ENCODE measurements around the gene CSAD. TPM values are rescaled to one million over a fixed set of nuclear protein-coding genes. Genes with fewer than 3 reads are reported as not detected.

Gene CSAD
- total and polyA plus RNA-seq, 2 donors (not counting 3 experiments of a cell fraction or from before 2014, with no cell fraction given) = 21.1 to 24.4 TPM

- dilution Hi-C loops (cut with MboI; ENCODE audit: extremely low pct_ligation_motif_present, low sequenced_read_pairs) = no loop called here
- no peak for TF ChIP-seq JUN (IDR thresholded peaks at IDR 0.05; ENCODE audit: borderline replicate concordance, insufficient read depth, insufficient read length, low read depth)
- TF ChIP-seq CTCF (IDR thresholded peaks at IDR 0.05; ENCODE audit: extremely low read depth in 1 of 2, insufficient read depth in 1 of 2, low read depth in 1 of 2, low read length in 2 of 2) = no peak
- no peak for TF ChIP-seq MYC (IDR thresholded peaks at IDR 0.05; ENCODE audit: low read depth, low read length)
- TF ChIP-seq MAX (IDR thresholded peaks at IDR 0.05; ENCODE audit: insufficient read depth, insufficient read length) = no peak
- no peak for TF ChIP-seq FOS (IDR thresholded peaks at IDR 0.05; ENCODE audit: borderline replicate concordance, insufficient read depth, low read length)
- no peak for TF ChIP-seq POLR2A (IDR thresholded peaks at IDR 0.05; ENCODE audit: low read depth, low read length)
- TF ChIP-seq EZH2 (IDR thresholded peaks at IDR 0.05; ENCODE audit: borderline replicate concordance, low read depth, low read length, severe bottlenecking) = no peak
- TF ChIP-seq POLR2AphosphoS5 (IDR thresholded peaks at IDR 0.05; ENCODE audit: insufficient read depth, low read depth, low read length) = no peak
- no peak for TF ChIP-seq GATA2 (IDR thresholded peaks at IDR 0.05; ENCODE audit: insufficient read depth, insufficient read length, low read depth, low read length)
Measured at GRCh38 chr12:53120685-53121525, 59.8 kb downstream of the CSAD start.

More at GRCh38 chr12:53120685-53121525, 59.8 kb downstream of the CSAD start:
- BruUV-seq (replicated peaks) = no TSS peak
- intact Hi-C loops (cut with micrococcal nuclease) = no loop called here
- Histone ChIP-seq H3K9ac (replicated peaks; ENCODE audit: extremely low read depth, insufficient read depth, low read length) (no peak overlapping the region), H3K9me1 (replicated peaks; ENCODE audit: control insufficient read depth, extremely low read depth, insufficient read depth, low read length) (no peaks in the 10 kb centered on the region), H3K27me3 (ENCODE audit: control insufficient read depth in 2 of 2, insufficient read depth in 2 of 2, low read length in 2 of 2) (no peaks in the 10 kb centered on the region), H3K4me3 (replicated peaks in 1 of 3; ENCODE audit: insufficient read depth in 1 of 3, low read depth in 1 of 3, low read length in 3 of 3) (no peak overlapping the region), H2AFZ (ENCODE audit: low read depth, low read length) (no peak overlapping the region), H3K27ac (ENCODE audit: insufficient read depth, low read depth, low read length) (no peak overlapping the region), H3K9me3 (replicated peaks; ENCODE audit: control insufficient read depth, insufficient read depth, low read length) (no peaks in the 10 kb centered on the region), H3K36me3 (ENCODE audit: control insufficient read depth in 2 of 2, extremely low read depth in 1 of 2, insufficient read depth in 2 of 2, low read length in 2 of 2) (no peaks in the 10 kb centered on the region), H3K4me2 (ENCODE audit: insufficient read depth, low read length) (no peak overlapping the region), H3K4me1 (ENCODE audit: control insufficient read depth, extremely low read depth, insufficient read depth, low read length) (no peaks in the 10 kb centered on the region), H4K20me1 (replicated peaks; ENCODE audit: control insufficient read depth, extremely low read depth, insufficient read depth, low read length) (no peaks in the 10 kb centered on the region), H3K79me2 (ENCODE audit: control insufficient read depth, insufficient read depth, low read length) (no peaks in the 10 kb centered on the region)
- ChIA-PET CTCF (interaction anchor here (0.7 kb wide), 2 partner anchors 10 to 55 kb away, joined by 3 to 4 read pairs; no protein-coding TSS in a partner anchor), POLR2A (interaction anchor here (0.6 kb wide), 1 partner anchor 770 kb away, joined by 3 read pairs; no protein-coding TSS in a partner anchor)
- no peak for DNase-seq (ENCODE audit: low read depth, low spot score)
- FAIRE-seq = no peak

Data from endothelial cell of umbilical vein (primary cell).